NCI-H460 (cell line): ENCODE data around the gene SH3RF3. TPM values are rescaled to one million over a fixed set of nuclear protein-coding genes. Genes with fewer than 3 reads are reported as not detected.
"Not testable (repeated sequence)": the region's sequence is repeated elsewhere in the genome, so short reads cannot be mapped to it uniquely, and the experiment has no call there.

Source experiments
- DNase-seq: peaks from one replicate; pipeline ENCODE4 v3.0.0-alpha.2; 2016; ENCODE audit warnings: low read depth; ENCODE audit errors: extremely low read depth
- total RNA-seq: library from RNA; depleted of rRNA; stranded (reverse); fragments of >200 nt; shearing (Covaris generic); gene quantifications from 2 replicates; pipeline ENCODE4 v1.2.3, GENCODE V29; 2014

Gene SH3RF3
- total RNA-seq, 1 experiment from 2014 or later = 0.32 TPM

GRCh38 chr2:109154226-109154625 lies 25.2 kb downstream of the SH3RF3 start:
- no peak for DNase-seq

- no peak for DNase-seq
Measured at GRCh38 chr2:109155553-109156451, 26.8 kb downstream of the SH3RF3 start.

GRCh38 chr2:109157563-109158105 lies 28.6 kb downstream of the SH3RF3 start:
- no peak for DNase-seq

GRCh38 chr2:109158237-109158636 lies 29.2 kb downstream of the SH3RF3 start:
- DNase-seq = no peak

GRCh38 chr2:109159096-109159495 lies 30.1 kb downstream of the SH3RF3 start:
- no peak for DNase-seq

GRCh38 chr2:109160714-109161440 lies 31.9 kb downstream of the SH3RF3 start:
- no peak for DNase-seq

GRCh38 chr2:109162367-109162766 lies 33.4 kb downstream of the SH3RF3 start:
- not testable (repeated sequence) for DNase-seq

- DNase-seq = no peak
Measured at GRCh38 chr2:109162999-109163398, 34.0 kb downstream of the SH3RF3 start.

- DNase-seq = no peak
Measured at GRCh38 chr2:109164311-109164710, 35.3 kb downstream of the SH3RF3 start.

- no peak for DNase-seq
Measured at GRCh38 chr2:109164739-109165221, 35.8 kb downstream of the SH3RF3 start.

GRCh38 chr2:109166811-109167210 lies 37.8 kb downstream of the SH3RF3 start:
- no peak for DNase-seq

GRCh38 chr2:109168086-109168485 lies 39.1 kb downstream of the SH3RF3 start:
- DNase-seq = no peak

GRCh38 chr2:109168716-109169115 lies 39.7 kb downstream of the SH3RF3 start:
- no peak for DNase-seq

- DNase-seq = no peak
Measured at GRCh38 chr2:109170645-109171044, 41.6 kb downstream of the SH3RF3 start.

- no peak for DNase-seq
Measured at GRCh38 chr2:109171444-109172334, 42.7 kb downstream of the SH3RF3 start.

- DNase-seq = no peak
Measured at GRCh38 chr2:109172556-109173105, 43.6 kb downstream of the SH3RF3 start.

- no peak for DNase-seq
Measured at GRCh38 chr2:109173311-109174171, 44.5 kb downstream of the SH3RF3 start.

- DNase-seq = no peak
Measured at GRCh38 chr2:109174214-109174613, 45.2 kb downstream of the SH3RF3 start.
